Measurements from ENCODE around the gene MICU1.

DNA sequence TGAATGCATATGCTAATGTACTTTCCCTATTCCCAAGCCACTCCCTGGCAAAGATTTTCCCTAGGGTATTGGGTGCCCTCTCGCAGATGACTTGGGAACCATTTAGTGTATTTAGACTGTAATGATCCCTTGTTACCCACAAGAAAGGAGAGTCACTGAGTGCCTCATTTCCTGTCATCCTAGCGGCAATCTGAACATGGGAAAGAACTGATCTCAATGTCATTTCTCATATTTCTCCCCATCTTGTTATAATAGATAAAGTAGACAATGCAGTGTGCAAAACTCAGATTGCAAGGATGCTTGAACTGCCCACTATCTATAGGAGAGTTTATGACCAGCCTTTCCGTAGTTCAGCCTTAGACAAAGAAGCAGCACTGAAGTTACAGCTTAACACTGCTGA is 123.3 kb downstream of the MICU1 start:
- TF ChIP-seq POLR2AphosphoS5 (IDR thresholded peaks at IDR 0.05; ENCODE audit: insufficient read depth in 1 of 2, low read depth in 1 of 2), result no peak
- TF ChIP-seq, protein P1, sequence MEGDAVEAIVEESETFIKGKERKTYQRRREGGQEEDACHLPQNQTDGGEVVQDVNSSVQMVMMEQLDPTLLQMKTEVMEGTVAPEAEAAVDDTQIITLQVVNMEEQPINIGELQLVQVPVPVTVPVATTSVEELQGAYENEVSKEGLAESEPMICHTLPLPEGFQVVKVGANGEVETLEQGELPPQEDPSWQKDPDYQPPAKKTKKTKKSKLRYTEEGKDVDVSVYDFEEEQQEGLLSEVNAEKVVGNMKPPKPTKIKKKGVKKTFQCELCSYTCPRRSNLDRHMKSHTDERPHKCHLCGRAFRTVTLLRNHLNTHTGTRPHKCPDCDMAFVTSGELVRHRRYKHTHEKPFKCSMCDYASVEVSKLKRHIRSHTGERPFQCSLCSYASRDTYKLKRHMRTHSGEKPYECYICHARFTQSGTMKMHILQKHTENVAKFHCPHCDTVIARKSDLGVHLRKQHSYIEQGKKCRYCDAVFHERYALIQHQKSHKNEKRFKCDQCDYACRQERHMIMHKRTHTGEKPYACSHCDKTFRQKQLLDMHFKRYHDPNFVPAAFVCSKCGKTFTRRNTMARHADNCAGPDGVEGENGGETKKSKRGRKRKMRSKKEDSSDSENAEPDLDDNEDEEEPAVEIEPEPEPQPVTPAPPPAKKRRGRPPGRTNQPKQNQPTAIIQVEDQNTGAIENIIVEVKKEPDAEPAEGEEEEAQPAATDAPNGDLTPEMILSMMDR (IDR thresholded peaks at IDR 0.05), result no peak
- no peak for TF ChIP-seq POLR2A (IDR thresholded peaks at IDR 0.05)
